ENCODE measurements around the gene IZUMO3.

The IZUMO3 gene

DNA sequence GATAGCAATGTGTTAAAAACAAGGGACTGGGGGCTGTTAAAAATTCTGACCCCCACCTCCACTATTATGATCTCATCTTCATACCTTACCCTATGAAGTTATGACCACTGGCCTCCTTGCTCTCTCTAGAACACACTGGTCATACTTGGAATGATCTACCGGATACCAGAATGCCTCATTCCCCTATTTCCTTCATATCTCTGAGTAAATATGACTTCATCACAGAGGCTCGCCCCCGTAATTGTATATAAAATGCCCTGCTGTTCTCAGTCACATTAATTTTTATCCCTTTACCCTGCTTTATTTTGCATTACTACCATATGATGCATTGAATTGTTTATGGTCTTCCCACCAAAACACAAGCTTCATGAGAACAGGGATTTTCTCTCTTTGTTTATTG lies 29.2 kb downstream of the IZUMO3 start:
- no peak for DNase-seq (ENCODE audit: low spot score)
- in situ Hi-C loops (cut with MboI; ENCODE audit: low sequenced_read_pairs, unreplicated experiment) = no loop called here
- TF ChIP-seq CTCF (IDR thresholded peaks at IDR 0.05; ENCODE audit: borderline replicate concordance, control extremely low read depth, extremely low read depth, insufficient read depth, missing control alignments) = no peak

- DNase-seq (ENCODE audit: low spot score) = no peak
- in situ Hi-C loops (cut with MboI; ENCODE audit: low sequenced_read_pairs, unreplicated experiment) = no loop called here
- no peak for TF ChIP-seq CTCF (IDR thresholded peaks at IDR 0.05; ENCODE audit: borderline replicate concordance, control extremely low read depth, extremely low read depth, insufficient read depth, missing control alignments)
These were observed 35.8 kb downstream of the IZUMO3 start for GRCh38 chr9:24509850-24510249.

GRCh38 chr9:24504521-24504920 lies 41.2 kb downstream of the IZUMO3 start:
- no peak for DNase-seq (ENCODE audit: low spot score)
- TF ChIP-seq CTCF (IDR thresholded peaks at IDR 0.05; ENCODE audit: borderline replicate concordance, control extremely low read depth, extremely low read depth, insufficient read depth, missing control alignments) = no peak
- in situ Hi-C loops (cut with MboI; ENCODE audit: low sequenced_read_pairs, unreplicated experiment) = no loop called here

DNA sequence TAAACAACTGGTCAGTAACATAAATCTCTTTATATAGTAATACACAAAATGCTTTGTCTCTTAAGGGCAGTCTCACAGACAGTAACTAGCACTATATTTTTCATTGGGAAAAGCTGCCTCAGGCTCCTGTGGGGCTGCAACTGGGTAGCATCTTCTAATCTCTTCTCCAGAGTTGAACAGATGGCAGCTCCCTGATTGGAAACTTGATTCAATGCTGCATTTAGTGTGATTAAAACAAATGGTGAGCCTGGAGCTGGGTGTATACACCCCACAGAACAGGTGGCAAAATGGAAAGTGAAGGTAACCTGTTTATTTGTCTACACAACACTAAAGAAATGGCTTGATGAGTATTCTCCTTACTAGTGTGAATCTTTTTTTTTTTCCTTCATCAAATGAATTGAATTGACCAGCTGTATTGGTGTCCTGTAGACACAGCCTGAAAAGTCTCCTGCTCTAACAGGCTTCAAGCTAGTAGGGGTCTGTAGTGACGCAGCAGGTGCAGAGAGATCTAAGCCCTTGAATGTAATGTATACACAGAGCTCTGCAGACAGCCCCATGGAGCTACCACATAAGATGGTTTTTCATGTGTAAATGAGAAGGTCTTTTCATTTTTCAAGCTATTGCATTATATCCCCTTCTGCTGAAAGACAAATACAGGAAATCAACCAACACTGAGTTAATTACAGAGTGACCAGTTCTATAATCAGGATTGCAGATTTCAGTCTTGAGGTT lies 43.3 kb downstream of the IZUMO3 start:
- in situ Hi-C loops (cut with MboI; ENCODE audit: low sequenced_read_pairs, unreplicated experiment) = no loop called here
- no peak for DNase-seq (ENCODE audit: low spot score)
- TF ChIP-seq CTCF (IDR thresholded peaks at IDR 0.05; ENCODE audit: borderline replicate concordance, control extremely low read depth, extremely low read depth, insufficient read depth, missing control alignments) = no peak

- in situ Hi-C loops (cut with MboI; ENCODE audit: low sequenced_read_pairs, unreplicated experiment) = no loop called here
- DNase-seq (ENCODE audit: low spot score) = no peak
- TF ChIP-seq CTCF (IDR thresholded peaks at IDR 0.05; ENCODE audit: borderline replicate concordance, control extremely low read depth, extremely low read depth, insufficient read depth, missing control alignments) = no peak
These were observed 44.9 kb downstream of the IZUMO3 start for GRCh38 chr9:24500761-24501160.

DNA sequence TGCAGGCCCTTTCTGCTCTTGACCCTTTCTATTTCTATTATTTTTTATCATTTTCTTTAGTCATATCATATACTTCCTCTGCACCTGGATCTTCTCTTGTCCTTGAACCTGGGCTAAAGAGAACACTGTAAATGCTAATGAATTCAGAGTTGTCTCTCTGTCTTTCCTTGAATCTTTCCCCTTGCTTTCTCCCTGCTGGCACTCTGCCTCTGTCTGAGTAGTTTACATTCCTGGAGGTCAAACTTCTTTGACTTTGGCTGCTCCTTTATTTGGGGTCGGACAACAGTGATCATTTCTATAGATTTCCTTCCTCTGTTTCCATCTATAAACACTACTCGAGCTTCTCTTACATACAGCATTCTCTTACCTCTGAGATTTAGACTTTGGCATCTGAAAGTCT lies 47.1 kb downstream of the IZUMO3 start:
- in situ Hi-C loops (cut with MboI; ENCODE audit: low sequenced_read_pairs, unreplicated experiment) = no loop called here
- DNase-seq (ENCODE audit: low spot score) = no peak
- no peak for TF ChIP-seq CTCF (IDR thresholded peaks at IDR 0.05; ENCODE audit: borderline replicate concordance, control extremely low read depth, extremely low read depth, insufficient read depth, missing control alignments)

Measured in GM13976 (cell line).